Activated CD4-positive, alpha-beta T cell treated with anti-CD3 and anti-CD28 coated beads, Interleukin-2, amount 50 U/mL, for 24 hours (primary cell): ENCODE measurements around the gene MAPKAP1.
A peak's percentile ranks its signal among the peaks of the same experiment; 100 is the strongest.

Experiments
- DNase-seq, 2 donors: peaks; one replicate each; pipeline ENCODE4 v3.0.0-alpha.2; 2020; ENCODE audit warnings: low read depth in 1 of 2, low spot score in 1 of 2

MAPKAP1 gene

DNA sequence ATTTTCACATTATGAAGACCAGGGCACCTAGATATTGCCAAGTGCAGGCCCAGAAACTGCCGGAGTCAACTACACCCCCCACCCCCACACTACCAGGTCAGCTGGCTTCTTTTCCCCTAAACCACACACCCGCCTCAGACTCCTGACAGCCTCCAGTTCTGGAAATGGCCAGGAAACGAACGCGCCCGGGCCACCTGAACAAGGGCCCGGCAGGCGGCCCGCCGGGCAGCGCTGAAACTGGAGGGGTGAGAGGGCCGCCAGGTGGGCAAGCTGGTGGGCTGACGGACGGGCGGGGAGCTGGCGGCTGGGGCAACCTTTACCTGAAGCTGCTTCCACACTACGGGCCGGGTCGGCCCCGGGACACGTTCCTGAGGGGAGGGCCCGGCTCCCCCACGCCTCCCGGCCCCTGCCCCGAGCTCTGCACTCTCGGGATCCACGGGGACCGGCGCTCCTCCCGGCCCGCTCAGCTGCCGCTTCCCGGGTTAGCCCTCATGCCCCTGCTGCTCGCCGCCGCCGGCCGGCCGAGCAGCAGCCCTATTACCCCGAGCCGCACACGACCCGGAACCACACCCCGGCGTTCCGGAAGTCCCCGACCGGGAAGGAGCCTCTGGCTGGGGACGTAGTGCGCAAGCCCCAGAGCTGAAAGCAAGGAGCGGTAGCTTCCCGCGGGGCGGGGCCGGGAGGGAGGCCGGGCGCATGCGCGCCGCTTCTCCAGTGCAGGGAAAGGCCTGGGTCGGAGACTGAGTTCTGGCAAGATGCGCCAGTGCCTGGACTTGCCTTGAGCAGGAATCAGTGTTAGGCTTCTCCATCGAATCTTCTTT, at the start of gene MAPKAP1:
MAPKAP1 (minus strand) TSS at position 558 of the 821 bp plus-strand sequence. CDS start 34,634 bp downstream, outside the sequence.
- DNase-seq = peak; percentile 88 to 92

DNA sequence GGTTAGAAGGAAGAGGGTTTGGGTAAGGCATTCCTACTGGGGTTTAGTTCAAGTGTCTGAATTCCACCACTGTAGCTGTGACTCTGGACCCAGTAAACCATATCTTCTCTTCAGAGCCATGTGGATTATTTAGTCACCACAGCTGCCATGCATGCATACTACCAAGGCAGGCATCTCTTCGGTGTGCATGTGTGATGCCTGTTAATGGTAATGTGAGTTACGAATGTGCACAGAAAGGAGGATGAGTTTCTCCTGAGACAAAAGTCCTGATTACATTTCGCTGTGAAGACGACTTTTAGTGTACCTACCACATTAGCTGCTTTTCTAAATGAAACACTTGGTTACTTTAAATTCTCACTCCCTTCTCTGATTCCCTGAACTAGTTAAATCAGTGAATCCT, 49.5 kb upstream of the MAPKAP1 start:
- DNase-seq = no peak

DNA sequence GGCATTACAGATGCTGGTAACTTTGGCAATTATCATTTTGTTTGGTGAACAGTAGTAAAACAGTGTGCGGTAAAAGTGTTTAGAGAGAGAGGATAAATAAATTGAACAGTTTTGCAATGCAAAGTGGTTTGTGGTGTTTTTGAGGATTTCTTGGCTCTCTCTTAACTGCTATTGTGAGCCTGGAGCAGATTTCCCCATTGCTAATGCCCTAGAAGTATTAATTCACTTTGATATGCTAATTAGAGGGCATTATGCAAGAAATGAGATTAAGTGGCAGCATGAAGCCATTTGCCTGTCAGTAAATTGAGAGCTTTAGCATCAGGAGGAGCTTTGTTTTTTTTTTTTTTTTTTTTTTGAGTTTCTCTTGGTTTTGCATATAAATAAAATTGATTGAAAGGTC, 48.3 kb upstream of the MAPKAP1 start:
- no peak for DNase-seq

DNA sequence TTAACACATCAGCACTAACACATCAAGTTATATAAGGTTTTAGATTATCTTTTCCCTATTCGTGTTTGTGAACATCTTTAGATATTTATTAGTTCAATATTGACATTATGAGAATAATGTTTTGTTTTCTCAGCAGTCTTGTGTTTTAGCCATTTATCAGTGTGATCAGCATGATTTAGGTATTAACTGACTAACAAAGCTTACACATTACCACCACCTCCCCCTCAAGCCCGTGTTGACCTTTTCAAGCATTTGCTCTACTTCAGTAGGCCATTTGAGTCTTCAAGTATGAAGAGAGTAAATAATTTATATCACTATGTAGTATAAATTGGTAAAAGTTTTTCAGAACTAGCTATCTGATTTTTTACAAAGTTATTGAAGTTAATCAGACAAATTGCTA, 47.1 kb upstream of the MAPKAP1 start:
- DNase-seq = no peak

DNA sequence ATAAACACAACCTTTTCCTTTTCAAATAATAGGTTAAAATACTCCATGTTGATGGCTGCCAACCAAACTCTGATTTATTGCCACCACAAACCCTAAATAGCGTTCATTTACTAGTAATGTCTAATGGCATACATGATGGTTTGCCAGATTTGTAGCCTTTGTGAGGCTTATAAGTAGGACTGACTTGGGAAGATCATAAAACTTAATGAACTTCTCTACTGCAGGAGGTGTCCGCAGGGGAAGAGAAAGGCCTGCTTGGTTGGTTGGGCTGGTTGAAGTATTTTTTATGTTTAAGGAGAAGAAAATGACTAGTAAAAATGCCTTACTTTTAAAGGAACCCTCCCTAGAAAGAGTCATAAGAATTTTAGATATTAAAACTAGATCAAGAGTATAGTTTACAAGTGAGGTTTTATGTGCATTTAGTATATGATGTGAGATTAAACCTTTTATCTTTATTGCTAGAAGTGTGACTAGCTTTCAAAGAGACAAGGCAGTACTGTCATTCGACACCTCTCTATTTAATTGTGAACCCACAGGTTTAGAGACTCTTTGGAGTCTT, 45.1 kb upstream of the MAPKAP1 start:
- DNase-seq = no peak

DNA sequence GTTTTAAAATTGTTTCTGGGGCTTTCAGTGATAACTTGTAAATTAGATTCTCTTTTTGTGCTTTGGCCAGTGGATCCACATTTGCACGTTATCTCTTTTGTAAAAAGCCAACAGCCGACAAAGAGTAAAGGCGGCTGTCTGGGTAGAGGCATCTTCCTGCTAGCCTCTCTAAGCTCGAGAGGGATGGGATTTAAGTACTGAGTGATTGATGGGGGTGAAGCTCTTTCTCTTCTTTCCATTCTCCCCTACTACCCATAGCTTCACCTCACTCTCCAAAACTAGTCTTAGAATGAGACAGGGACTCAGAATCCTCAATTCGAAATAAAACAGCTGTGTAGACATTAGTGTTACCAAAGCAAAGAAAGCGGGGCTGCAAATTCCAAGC, 43.6 kb upstream of the MAPKAP1 start:
- no peak for DNase-seq

DNA sequence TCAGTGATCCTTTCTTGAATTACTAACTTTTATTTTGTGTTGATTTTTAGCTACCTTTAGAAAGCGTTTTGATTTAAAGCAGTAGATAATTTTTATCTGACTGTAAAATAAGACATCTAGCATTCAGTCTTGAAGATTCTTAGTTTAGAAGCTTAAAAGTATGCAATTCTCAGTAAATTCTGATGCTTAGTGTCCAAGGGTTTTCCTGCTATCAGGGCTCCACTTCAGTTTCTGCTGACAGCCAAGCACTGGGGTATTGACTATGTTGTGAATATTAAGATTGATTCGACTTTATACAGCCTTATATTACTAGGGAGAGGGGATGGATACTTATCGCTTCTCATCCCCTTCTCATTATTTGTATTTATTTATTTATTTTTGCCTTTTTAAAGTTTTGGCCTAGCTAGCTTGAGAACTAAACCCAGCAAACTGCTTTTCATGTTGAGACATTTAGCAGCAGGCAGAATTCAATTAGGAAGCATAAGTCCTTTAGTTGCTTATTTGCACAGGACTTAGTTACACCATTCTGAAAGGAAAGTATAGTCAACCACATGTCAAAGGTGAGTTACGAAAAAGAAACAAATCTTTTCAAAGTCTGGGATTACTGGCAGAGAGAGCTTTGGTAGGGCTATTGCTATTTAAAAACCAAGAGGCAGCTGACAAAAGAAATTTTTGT, 43.1 kb upstream of the MAPKAP1 start:
- DNase-seq = no peak

DNA sequence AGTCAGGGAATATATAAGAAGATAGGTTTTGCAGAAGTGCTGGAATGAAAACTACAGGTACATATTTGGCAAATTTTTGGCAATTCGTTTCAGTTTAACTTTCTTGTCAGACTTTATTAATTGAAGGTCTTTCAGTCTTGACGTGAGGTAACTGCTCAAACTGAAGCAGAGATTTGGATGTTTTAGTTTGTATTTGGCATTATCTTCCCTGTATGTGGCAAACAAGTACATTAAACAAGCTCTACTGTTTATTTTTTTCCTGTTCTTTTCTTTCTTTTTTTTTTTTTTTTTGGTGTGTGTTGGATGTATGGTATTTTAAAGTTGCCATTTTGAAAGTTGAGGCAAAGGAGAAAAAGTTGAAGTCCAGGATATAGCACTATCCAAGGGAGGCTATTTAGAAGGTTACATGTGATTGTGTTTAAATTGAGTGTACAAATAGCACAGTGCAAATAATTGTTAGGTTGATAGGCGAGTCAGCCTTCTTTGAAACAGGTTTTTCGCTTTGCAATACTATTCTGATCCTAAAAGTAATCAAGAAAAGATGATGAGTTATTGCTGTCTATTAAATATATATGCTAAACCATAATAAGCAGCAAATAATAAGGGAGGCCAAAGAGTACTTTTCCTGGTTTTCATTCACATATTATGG, 42.4 kb upstream of the MAPKAP1 start:
- no peak for DNase-seq

DNA sequence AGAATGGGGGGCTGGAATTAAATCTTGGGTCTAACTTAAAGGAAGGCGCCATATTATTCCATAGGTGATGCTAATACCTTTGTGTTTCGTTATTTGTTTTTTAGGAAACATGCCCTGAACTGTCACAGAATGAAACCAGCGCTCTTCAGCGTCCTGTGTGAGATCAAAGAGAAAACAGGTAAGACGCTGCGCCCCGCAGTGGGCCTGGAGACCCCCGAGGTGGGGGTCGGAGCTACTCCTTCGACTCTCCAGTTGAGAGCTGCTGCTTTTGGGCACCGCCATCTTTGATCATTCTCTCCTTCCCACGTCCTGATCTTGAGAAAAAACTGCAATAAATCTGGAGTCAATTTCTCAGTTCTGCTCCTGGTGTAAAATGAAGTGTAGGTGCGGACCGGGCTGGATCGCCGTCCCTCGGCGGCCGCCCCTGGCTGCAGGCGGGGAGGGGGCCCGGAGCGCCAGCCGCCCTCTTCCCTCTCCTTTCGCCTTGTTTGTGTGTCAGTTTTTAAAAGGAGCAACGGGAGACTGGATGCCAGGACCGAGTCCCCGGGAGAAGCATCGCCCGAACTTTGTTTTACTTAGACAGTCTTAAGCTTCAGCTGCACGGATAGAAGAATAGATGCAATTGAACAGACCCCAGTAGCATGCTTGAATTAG, 41.6 kb upstream of the MAPKAP1 start:
- DNase-seq = no peak

DNA sequence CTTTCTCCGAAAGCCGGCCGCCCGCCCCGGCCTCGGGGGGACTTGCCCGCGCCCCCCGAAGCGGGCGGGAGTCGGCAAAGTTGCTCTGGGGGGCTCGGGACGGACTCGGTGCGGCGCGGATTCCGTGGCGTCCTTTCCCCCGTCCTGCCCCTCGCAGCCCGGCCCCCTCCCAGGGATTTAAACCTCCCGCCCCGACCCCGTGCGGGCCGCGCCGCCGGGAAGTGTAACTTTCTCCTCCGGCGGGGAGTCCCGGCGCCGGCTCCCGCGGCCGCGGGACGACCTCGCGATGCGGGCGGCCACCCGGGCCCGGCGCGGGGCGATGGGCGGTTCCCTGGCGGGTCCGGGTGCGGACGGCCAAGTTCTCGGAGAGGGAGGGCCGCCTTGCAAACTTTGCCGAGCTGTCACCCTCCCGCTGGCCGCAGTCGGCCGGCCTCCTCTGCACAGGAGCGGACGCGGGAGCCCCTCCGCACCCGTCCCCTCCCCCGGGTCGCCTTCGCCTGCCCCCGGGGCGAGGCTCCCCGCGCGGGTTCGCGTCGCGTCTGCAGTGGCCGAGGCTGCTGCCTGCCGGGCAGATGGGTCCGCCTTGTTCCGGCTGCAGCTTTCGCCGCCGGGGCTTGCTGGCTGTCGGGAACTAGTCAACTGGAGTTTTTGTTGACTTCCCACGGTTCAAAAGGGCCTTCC, 40.9 kb upstream of the MAPKAP1 start:
- no peak for DNase-seq

DNA sequence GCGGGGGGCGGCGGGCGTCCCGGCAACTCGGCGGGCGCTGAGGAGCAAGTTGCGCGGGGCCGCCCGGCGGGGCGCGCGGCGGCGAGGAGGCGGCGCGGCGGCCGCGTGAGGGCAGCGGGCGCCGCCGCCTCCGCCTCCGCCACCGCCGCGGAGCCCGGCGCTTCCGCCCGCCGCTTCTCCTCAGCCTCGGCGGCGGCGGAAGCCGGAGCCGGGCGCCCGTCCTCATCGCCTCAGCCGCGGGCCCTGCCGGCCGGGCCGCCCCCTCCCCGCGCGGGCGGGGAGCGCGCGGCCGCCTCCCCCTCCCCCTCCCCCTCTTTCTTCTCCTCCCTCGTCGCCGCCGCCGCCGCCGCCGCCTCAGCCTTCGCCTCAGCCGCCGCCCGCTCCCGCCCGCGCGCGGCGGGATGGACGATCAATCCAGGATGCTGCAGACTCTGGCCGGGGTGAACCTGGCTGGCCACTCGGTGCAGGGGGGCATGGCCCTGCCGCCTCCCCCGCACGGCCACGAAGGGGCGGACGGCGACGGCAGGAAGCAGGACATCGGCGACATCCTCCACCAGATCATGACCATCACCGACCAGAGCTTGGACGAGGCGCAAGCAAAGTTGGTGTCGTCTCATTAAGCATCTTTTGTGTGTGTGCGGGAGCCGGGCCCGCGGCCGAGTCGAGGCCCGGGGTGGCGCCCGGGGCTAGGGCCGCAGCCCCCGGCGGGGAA, 40.2 kb upstream of the MAPKAP1 start, which contains the start of gene PBX3:
PBX3 (plus strand) TSS at position 321 of the 712 bp plus-strand sequence.
- peak; percentile 7 to 9 for DNase-seq

DNA sequence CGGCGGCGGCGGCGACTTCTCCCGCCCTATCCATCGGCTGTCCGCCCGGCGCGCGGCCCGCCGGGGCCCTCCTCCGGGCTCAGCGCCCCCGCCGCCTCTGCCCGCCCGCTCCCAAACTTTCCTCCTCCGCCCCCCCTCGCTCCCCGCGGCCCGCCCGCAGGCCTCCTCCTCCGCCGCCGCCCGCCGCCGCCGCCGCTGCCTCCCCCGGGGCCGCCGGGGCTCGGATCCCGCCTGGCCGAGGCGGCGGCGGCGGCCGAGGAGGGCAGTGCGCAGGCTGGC, 39.7 kb upstream of the MAPKAP1 start:
- DNase-seq = no peak

DNA sequence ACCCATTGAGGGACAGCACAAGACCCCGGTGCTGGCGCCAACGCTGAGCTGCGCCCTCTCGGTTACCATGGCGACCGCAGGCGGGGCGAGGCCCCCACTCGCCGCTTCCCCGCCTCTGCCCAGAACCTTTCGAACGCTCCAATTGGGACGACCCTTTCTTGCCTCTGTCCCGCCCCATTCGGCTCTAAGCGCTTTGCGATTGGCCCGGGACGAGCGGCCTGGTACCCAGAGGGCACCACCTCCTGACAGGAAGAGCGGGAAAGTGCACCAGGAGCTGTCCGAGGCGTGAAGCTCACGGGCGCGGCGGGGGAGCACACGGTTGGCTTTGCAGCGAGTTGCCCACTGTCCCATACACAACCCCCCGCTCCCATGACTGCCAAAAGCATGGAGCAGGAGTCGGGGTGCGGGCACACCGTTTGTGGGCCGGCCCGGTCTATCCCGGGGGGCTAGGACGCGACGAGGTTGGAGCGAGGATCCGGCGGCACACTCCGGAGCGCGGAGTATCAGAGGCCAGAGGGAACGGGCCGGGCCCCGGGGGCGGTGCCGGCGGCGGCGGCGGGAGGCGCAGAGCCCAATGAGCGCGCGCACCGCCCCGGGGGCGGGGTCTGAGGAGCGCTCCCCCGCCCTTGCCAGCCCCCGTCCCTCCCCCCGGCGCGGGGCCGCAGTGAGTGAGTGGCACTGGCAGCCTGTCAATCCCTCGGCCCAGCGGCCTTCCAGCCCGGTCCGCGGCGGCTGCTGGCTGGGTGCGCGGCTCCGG, 39.2 kb upstream of the MAPKAP1 start:
- peak; percentile 86 to 90 for DNase-seq

DNA sequence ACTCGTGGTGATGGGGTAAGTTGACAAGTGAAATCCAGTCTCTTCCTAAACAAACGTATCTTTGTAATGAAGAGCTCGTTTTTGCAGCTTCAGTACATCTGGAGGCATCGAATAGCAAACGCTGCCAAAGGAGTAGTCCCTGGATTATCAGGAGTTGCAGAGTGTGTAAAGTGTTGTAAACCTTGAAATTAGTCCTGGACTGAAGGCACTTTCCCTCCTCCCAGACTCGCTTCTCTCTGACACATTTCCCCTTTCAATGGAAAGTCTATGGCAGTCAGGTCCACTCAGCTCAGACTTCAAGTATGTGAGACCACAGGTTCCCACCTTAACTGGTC, 38.6 kb upstream of the MAPKAP1 start:
- DNase-seq = no peak

DNA sequence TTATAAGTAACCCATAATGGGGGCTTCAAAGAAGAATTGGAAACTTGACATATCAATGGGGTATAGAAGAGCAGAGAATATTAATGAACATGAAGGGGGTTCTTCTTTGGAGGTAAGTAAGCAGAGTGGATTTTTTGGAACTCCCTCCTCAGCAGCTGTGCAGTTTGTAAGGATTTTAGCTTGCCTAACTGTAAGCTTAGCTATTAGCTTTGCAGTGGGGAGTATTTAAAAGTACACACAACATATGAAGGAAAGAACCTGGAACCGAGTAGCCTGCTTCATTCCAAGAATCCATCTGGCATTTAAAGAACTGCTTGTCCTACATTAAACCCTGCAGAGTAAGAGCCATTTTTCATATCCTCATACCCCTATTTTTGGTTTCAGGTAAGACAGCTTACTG, 38.0 kb upstream of the MAPKAP1 start:
- DNase-seq = no peak

DNA sequence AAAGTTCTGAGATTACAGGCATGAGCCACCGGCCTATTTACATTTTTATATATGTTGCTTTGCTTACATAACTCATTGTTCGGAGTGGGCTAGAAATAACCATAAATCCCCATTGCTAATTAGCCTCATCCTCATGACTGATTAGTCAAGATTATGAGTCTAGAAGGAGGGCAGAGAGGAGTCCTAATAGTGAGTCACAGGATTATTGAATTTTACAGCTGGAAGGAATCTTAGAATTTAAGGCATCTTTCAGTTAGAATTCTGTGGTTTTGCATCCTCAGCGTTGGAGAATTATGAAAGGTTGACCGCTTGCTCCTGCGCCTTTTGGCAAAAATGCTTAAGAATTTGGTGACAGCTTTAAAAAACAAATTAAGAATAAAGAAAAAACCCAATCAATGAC, 37.6 kb upstream of the MAPKAP1 start:
- no peak for DNase-seq

DNA sequence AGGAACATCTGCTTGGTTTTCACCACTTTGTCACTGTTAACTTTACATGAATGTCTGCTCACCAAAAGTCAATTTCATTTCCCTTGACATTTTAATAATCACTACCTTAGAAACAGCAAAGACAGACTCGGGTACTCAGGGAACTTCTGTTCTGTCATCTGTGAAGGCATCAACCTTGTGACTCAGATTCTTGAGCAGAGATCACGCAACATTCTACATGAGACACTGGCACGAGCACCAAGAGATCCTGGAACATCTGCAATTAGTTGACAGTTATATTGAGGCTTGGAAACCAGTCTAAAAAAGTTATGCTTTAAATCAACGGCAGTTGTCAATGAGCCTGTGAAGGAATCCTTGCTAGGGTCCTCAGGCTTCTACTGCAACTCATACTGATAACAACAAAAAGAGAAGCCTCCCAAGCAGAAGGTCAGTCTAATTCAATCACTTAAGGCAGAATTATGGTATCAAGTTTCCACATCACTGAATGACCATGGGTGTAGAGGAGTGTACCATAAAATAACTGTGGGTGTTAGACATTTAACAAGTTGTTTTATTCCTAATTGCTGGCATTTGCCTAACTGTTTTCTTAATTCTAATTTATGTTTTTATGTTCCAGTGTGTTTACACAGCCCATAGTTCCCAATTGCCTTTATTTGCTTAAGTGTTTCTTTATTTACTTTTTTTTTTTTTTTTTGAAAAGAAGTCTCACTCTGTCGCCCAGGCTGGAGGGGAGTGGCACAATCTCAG, 36.8 kb upstream of the MAPKAP1 start:
- DNase-seq = no peak

DNA sequence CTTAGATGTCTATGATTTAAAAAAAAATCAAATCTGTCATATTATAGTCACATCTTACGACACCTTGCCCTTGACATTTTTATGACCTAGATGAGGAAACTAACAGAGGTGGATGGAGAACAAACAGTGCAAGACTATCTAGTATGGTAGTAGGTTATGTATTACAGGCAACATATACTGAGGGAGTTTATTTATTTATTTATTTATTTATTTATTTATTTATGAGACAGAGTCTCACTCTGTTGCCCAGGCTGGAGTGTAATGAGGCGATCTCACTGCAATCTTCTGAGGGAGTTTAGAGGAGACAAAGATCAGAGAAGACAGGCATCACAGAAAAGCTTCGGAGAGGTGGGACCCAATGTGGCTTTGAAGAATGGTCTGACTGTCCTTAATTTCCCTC, 35.6 kb upstream of the MAPKAP1 start:
- no peak for DNase-seq

DNA sequence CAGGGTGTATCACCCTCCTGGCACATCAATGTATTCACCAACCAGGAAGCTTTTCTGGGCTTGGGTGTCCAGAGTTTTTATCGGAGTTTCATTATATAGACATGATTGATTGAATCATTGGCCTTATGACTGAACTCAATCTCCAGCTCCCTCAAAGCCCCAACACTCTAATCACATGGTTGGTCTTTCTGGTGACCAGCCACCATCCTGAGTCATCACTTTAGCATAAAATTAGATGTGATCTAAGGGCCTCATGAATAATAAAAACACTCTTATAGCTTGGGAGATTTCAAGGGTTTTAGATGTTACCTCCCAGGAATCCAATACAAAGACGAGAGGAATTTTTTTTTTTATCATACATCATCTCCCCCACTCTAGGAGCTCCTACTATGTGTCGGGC, 32.4 kb upstream of the MAPKAP1 start:
- no peak for DNase-seq
